Uterus (tissue), 4 donors: Measurements from ENCODE around the gene GNAT1. TPM values are rescaled to one million over a fixed set of nuclear protein-coding genes. Genes with fewer than 3 reads are reported as not detected.
A peak's percentile ranks its signal among the peaks of the same experiment; 100 is the strongest.

Experiments used
- DNase-seq, 2 donors: peaks; one replicate each; pipeline ENCODE4 v3.0.0-alpha.2; 2019 to 2020
- H3K27ac ChIP-seq, 2 donors: fragments of 200-600 bp; sonication (generic); 1 replicate in 1 of 2; 2 replicates in 1 of 2; pipeline ENCODE4 v1.5.1; 2016 to 2018
- H3K27me3 ChIP-seq, 2 donors: fragments of 200-600 bp; sonication (generic); one replicate each; pipeline ENCODE4 v1.5.1; 2018 to 2019; ENCODE audit warnings: control low read depth in 1 of 2
- H3K36me3 ChIP-seq, 2 donors: fragments of 200-600 bp; sonication (generic); one replicate each; pipeline ENCODE4 v1.5.1; 2019; ENCODE audit warnings: control low read depth in 1 of 2
- H3K4me1 ChIP-seq, 2 donors: fragments of 200-600 bp; sonication (generic); one replicate each; pipeline ENCODE4 v1.5.1; 2018 to 2019; ENCODE audit warnings: control low read depth in 1 of 2
- H3K4me3 ChIP-seq, 2 donors: fragments of 200-600 bp; sonication (generic); 1 replicate in 1 of 2; 2 replicates in 1 of 2; pipeline ENCODE4 v1.5.1; 2018 to 2019; ENCODE audit warnings: mild to moderate bottlenecking in 1 of 2
- H3K9me3 ChIP-seq, 2 donors: fragments of 200-600 bp; sonication (generic); one replicate each; pipeline ENCODE4 v1.5.1; 2019; ENCODE audit warnings: control low read depth in 1 of 2
- POLR2A ChIP-seq, 2 donors: fragments of 450-650 bp; IDR thresholded peaks; one replicate each; pipeline ENCODE4 v1.6.1; 2016; ENCODE audit warnings: antibody characterized with exemption in 2 of 2, mild to moderate bottlenecking in 1 of 2, moderate library complexity in 1 of 2
- intact Hi-C: fragments of 100-400 bp; cut with DNase I; formaldehyde crosslinking; loops from one replicate; pipeline ENCODE4 v1.15.1; 2023; ENCODE audit warnings: low total_unique reads
- total RNA-seq, 4 donors: library from RNA; depleted of rRNA in 3 of 4; stranded (reverse); fragments of >200 nt in 3 of 4; gene quantifications; one replicate each; pipeline versions ENCODE4 v1.1.0 to v1.2.4, GENCODE V29; 2014 to 2023
- TF ChIP-seq, protein P1 (sequence below), 4 experiments: fragments of 200-600 bp in 2 of 4; fragments of 450-650 bp in 2 of 4; sonication (generic) in 2 of 4; IDR thresholded peaks; one replicate each; pipeline ENCODE4 v1.5.1; 2016 to 2019; ENCODE audit warnings: antibody characterized with exemption in 4 of 4, mild to moderate bottlenecking in 2 of 4, moderate library complexity in 1 of 4
- donor health status: DM: yes; HTN: yes; CAD: no.

GNAT1 gene
- total RNA-seq, 4 donors from 2014 or later: not detected

DNA sequence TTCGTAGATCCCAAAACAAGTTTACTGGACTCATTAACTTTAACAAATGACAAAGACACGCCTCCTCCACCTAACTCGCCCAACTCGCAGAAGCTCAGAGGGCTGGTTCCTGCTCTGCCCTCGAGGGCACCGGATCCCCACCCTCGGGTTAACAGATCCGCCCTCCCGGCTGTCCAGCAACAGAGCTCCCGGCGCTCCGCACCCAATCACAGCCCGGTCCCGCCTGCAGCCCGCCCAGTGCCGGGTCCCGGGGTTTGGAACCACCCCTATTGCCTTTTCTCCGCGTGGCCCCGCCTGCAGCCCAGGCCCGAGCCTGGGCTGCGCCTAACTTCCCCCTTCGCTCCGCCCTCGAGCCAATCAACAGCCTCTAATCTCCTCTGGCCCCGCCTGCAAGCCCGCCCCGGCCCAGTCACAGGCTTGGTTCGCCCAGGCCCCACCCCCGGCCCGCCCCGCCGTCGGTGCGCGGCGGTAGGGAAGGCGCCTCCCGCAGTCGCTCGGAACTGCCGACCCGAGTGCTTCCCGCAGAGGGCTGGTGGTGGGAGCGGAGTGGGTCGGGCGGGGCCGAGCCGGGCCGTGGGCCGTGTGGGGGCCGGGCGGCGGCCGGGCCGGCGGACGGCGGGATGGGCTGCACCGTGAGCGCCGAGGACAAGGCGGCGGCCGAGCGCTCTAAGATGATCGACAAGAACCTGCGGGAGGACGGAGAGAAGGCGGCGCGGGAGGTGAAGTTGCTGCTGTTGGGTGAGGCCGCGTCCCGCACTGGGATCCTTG, 44.5 kb downstream of the GNAT1 start, which contains the start of gene GNAI2:
GNAI2 (plus strand) TSS at position 489 of the 768 bp plus-strand sequence; CDS start at position 621, 132 bp downstream.
- Histone ChIP-seq H3K27ac (peak within 1 kb of the TSS; percentile 91 to 99), H3K27me3 (no peaks in the 10 kb centered on the region), H3K36me3 (no peaks in the 10 kb centered on the region), H3K9me3 (no peaks in the 10 kb centered on the region), H3K4me1 (peaks cover 6 to 10% of the 10 kb centered on the region in 2 donors), H3K4me3 (peak within 1 kb of the TSS; percentile 72 to 91)
- peak; percentile 99 for DNase-seq
- TF ChIP-seq, protein P1, sequence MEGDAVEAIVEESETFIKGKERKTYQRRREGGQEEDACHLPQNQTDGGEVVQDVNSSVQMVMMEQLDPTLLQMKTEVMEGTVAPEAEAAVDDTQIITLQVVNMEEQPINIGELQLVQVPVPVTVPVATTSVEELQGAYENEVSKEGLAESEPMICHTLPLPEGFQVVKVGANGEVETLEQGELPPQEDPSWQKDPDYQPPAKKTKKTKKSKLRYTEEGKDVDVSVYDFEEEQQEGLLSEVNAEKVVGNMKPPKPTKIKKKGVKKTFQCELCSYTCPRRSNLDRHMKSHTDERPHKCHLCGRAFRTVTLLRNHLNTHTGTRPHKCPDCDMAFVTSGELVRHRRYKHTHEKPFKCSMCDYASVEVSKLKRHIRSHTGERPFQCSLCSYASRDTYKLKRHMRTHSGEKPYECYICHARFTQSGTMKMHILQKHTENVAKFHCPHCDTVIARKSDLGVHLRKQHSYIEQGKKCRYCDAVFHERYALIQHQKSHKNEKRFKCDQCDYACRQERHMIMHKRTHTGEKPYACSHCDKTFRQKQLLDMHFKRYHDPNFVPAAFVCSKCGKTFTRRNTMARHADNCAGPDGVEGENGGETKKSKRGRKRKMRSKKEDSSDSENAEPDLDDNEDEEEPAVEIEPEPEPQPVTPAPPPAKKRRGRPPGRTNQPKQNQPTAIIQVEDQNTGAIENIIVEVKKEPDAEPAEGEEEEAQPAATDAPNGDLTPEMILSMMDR (IDR thresholded peaks at IDR 0.05): peak in 1 of 4 experiments; percentile 28
- peak; percentile 92 to 96 for TF ChIP-seq POLR2A (IDR thresholded peaks at IDR 0.05)
- intact Hi-C loops: no loop called here

DNA sequence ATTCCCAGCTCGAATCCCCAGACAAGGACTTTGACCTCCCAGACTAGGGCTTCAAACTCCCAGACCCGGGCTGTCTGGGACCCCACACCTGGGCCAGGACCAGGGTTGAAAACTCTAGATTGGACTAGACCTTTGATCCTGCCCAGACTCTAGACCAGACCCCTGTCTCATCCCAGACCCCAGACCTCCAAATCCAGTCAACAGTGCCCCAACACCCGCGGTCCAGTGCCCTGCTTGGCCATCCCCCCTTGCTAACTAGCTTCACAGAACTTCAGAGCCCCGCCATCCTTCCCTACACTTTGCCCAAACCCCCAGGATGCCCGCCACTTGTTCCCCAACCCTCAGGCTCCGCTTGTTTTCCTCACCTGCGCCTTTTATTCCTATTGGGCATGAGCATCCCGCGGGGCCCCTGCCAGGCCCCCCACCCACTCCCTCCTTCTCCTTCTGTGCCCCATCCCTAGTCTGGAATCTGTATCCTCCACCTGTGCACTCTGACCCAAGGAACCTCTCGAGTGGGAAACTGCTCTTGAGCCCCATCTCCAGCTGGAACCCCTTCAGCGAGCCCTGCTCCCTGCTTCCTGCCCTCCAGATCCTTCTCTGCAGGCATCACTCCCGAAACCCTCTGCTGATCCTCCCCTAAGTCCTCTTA, 45.2 kb downstream of the GNAT1 start:
- Histone ChIP-seq H3K27me3 (no peaks in the 10 kb centered on the region), H3K36me3 (no peaks in the 10 kb centered on the region), H3K27ac (peak overlapping the region; percentile 91 to 99), H3K4me3 (peak overlapping the region; percentile 72 to 91), H3K4me1 (peaks cover 6 to 16% of the 10 kb centered on the region in 2 donors), H3K9me3 (no peaks in the 10 kb centered on the region)
- DNase-seq: no peak
- TF ChIP-seq POLR2A (IDR thresholded peaks at IDR 0.05): no peak
- TF ChIP-seq, protein P1 (IDR thresholded peaks at IDR 0.05): no peak
- intact Hi-C loops: no loop called here

DNA sequence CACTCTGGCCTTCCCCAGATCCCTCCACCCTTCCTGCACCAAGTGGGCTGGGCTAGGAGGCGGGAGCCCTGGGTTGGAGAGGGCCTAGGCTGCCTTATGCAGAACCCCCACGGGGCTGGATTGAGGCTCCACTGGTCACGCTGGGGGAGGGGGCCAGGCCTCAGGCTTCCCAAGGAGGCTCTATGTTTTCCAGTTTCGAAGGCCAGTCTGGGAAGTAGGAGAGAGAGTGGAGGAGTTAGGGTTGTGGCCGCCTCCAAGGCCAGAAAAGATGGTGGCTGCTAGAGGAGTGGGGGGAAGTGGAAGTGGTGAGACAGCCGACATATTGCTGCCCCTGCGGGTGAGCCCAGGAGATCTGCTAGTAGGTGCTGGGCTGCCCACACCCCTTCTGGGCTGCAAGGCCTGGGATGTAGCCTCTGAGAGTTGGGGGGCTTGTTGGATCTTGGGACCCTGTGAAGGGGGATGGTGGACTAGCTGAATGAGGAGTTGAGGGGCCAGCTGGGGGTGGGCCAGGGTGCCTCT, 45.8 kb downstream of the GNAT1 start:
- TF ChIP-seq, protein P1 (IDR thresholded peaks at IDR 0.05): no peak
- TF ChIP-seq POLR2A (IDR thresholded peaks at IDR 0.05): no peak
- H3K27me3 ChIP-seq: no peaks in the 10 kb centered on the region
- intact Hi-C loops: no loop called here
- H3K9me3 ChIP-seq: no peaks in the 10 kb centered on the region
- H3K4me1 ChIP-seq: peaks cover 6 to 22% of the 10 kb centered on the region in 2 donors
- peak overlapping the region; percentile 91 to 99 for H3K27ac ChIP-seq
- no peak for DNase-seq
- peak overlapping the region; percentile 72 to 91 for H3K4me3 ChIP-seq
- no peaks in the 10 kb centered on the region for H3K36me3 ChIP-seq

DNA sequence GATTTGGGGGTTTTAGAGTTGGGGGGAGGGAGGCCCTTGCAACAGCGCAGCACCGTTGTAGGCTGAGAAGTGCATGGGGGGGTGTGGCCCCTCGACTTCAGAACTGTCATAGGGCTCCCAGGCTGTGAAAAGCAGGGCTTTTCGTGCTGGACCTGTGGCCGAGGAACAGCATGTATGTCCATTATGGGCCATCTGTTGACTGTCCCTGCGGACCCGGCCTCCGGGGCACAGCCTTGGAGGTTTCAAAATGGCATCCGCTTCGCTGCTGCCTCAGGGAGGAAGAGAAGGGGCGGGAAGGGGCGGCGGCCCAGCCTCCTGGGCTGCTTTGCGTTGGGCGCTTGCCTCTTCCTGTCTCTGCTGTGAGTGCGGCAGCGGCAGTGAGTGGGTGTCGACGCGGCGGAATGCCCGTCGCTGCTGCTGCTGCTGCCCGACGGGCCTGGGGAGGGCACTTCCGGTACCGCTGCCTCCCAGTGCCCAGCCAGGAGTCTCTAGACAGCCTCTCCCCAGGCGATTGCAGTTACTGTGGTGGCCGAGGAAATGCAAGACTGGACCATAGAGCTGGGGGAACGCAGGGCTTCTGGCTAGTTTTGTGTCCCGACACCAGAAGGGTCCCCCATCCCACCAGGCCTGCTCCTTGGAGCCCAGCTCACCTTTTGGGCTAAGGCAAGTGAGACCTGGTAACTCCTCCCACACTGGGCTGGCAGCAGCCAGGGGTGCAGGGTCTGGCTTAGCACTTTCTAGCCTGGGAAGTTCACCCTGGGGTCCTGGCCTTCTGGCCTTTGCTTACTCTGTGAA, 46.5 kb downstream of the GNAT1 start:
- intact Hi-C loops: no loop called here
- Histone ChIP-seq H3K27ac (peak overlapping the region; percentile 91 to 99), H3K27me3 (no peaks in the 10 kb centered on the region), H3K36me3 (no peaks in the 10 kb centered on the region), H3K9me3 (no peaks in the 10 kb centered on the region), H3K4me3 (peak overlapping the region; percentile 72 to 91), H3K4me1 (peaks cover 6 to 29% of the 10 kb centered on the region in 2 donors)
- DNase-seq: peak; percentile 78 to 79
- TF ChIP-seq POLR2A (IDR thresholded peaks at IDR 0.05): peak; percentile 59 to 68
- TF ChIP-seq, protein P1 (IDR thresholded peaks at IDR 0.05): no peak
